Measurements from ENCODE around the gene COL6A2. TPM values are rescaled to one million over a fixed set of nuclear protein-coding genes. Genes with fewer than 3 reads are reported as not detected.

Gene COL6A2
- total RNA-seq, 1 donor from 2014 or later: 34.9 TPM

DNA sequence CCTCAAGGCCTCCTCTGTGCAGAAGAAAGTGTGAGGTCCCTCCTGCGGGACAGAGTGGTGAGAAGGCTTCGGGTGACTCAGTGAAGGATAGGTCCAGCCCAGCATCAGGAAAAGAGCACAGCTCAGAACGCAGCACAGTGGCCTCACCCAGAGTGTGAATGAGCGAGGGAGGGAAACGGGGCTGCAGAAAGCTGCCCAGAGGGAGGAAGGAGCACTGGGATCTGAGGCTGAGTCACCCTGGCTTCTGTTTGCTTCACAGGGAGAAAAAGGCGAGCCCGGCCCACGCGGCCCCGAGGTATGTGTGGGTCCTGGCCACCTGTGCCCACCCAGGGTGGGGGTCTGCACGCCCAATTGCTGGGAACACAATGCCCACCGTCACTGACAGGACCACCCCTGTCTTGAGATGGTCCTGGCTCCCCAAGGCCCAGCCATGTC lies 24.3 kb downstream of the COL6A2 start:
- ATAC-seq: no peak
- peak; percentile 47 for DNase-seq (ENCODE audit: low spot score)

DNA sequence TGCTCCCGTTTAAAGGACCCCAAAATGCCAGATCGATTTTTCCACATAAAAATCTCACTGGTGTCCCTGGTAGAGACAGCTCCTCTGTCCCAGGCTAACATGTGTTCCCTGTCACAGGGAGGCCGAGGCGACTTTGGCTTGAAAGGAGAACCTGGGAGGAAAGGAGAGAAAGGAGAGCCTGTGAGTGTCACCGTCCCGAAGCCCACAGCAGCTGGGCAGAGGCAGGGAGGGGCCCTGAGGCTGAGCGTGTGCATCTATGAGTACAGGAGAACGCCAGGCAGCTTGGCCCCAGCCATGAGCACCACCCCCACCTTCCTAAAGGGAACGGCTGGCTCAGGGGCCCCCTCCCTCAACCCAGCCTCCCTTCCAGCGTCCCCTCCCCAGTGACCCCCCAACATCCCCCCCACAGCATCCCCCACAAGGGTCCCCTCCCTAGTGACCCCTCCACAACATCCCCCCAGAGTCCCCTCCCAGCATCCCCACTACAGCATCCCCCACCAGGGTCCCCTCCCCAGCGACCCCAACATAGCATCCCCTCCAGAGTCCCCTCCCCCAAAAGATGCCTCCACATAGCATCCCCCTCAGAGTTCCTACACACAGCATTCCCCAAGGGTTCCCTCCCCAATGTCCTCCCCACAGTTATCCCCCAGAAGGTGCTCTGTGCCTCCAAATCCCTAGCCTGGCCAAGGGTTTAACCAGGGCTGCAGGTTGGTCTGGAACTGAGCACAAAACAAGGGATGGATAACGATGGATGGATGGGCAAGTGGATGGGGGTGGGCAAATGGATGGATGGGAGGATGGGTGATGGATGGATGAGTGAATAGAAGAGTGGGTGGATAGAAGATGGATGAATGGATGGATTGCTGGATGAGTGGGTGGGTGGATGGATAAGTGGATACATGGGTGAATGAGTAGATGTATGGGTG lies 25.1 kb downstream of the COL6A2 start:
- DNase-seq (ENCODE audit: low spot score): peak; percentile 45
- no peak for ATAC-seq

DNA sequence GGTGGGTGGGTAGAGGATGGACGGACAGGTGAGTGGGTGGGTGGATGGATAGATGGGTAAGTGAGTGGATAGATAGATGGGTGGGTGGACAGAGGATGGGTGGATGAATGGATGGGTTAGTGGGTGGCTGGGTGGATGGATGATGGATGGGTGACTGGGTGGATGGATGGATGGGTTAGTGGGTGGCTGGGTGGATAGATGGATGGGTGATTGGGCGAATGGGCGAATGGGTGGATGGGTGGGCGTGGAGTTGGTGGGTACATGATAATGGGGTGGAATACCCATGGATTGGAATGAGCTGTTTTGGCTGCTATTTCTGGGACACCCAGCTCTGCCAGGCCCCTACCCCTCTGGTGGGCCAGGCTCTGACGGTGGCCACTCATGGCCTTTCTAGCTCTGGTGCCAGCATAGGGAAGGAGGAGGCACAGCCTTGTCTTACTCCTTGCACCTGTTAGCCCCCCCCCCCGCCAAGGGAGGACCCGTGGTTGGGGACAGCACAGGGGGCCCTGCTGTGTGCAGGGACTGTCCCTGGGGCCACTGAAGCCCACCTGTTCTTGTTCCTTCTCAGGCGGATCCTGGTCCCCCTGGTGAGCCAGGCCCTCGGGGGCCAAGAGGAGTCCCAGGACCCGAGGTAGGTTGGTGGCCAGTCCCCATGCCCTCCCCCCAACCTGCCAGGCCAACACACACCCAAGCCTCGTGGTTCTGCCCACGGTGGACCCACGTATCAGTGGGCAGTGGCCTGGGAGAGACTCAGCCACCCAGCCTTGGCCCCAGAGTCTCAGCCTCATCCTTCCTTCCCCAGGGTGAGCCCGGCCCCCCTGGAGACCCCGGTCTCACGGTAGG lies 26.4 kb downstream of the COL6A2 start:
- ATAC-seq (no peak), DNase-seq (ENCODE audit: low spot score) (peak; percentile 56)

DNA sequence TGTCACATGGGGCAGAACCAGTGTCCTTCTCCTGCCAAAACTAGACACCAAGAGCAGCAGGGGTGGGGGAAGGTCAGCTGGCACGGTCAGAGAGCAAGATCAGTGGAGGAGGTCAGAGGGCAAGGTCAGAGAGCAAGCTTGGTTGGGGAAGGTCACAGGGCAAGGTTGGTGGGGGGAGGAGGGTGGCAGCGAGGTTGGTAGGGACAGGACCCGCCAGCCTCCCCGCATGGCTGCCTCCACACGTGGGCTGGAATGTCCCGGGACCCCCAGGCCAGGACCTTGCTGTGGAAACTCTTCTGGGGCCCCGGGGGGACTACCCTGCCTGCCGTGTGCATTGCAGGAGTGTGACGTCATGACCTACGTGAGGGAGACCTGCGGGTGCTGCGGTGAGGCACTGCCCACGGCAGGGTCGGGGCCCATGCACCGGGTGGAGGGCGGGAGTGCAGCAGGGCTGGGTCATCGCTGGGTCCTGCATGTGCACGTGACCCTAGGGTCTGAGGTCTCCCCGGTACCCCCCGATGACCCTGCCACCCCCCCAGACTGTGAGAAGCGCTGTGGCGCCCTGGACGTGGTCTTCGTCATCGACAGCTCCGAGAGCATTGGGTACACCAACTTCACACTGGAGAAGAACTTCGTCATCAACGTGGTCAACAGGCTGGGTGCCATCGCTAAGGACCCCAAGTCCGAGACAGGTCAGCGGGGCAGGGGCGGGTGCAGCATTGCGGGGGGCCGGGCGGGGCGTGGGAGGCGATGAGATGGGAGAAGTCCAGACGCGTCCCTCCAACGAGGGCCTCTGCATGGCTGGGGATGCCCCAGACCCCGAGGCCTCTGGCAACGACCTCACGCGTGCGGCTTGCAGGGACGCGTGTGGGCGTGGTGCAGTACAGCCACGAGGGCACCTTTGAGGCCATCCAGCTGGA lies 27.3 kb downstream of the COL6A2 start:
- peak; percentile 4 for ATAC-seq

DNA sequence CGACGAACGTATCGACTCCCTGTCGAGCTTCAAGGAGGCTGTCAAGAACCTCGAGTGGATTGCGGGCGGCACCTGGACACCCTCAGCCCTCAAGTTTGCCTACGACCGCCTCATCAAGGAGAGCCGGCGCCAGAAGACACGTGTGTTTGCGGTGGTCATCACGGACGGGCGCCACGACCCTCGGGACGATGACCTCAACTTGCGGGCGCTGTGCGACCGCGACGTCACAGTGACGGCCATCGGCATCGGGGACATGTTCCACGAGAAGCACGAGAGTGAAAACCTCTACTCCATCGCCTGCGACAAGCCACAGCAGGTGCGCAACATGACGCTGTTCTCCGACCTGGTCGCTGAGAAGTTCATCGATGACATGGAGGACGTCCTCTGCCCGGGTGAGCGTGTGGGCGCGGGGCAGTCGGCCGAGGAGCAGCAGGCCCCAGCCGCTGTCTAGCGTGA lies 28.0 kb downstream of the COL6A2 start:
- DNase-seq (ENCODE audit: low spot score) (no peak), ATAC-seq (no peak)

More for the DNA sequence above, 27.3 kb downstream of the COL6A2 start:
- DNase-seq (ENCODE audit: low spot score): peak; percentile 55

DNA sequence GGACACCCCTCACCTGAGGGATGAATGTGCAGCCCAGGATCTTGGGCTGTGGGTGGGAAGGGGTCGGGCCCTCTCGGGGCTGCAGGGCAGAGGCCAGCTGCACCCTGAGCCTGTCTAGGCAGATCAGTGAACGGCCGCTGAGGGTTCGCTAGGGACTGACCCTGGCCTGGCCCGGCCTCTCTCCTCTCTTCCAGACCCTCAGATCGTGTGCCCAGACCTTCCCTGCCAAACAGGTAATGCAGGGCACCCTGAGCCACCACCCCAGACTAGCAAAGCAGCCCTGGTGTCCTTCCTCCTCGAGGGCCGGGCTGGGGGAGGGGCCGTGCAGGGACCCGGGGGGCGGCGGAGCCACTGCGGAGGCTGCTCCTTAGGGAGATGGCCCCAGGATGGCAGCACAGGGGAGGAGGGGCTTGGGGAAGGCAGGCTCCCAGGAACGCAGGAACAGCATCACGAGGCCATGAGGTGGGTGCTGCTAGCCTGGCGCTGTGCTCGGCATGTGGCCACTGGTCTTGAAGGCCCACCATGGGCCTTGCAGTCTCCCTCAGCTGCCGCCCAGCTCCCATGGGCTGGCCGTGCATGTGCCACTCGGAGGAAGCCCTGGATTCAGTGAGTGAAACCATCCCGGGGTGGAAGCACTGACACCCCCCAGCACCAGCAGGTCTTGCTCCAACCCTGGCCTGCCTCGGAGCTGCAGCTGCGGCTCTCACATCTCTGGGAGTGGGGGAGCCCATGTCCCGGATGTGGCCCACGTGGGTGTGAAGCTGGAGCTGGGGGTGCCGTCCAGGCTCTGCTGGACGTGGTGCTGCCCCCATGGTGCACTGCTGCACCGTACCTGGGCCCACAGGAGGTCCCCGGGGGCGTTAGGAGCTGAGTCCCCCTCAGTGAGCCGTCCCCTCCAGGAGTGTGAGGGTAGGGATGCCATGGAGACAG lies 28.7 kb downstream of the COL6A2 start:
- DNase-seq (ENCODE audit: low spot score): peak; percentile 60
- peak; percentile 3 for ATAC-seq

DNA sequence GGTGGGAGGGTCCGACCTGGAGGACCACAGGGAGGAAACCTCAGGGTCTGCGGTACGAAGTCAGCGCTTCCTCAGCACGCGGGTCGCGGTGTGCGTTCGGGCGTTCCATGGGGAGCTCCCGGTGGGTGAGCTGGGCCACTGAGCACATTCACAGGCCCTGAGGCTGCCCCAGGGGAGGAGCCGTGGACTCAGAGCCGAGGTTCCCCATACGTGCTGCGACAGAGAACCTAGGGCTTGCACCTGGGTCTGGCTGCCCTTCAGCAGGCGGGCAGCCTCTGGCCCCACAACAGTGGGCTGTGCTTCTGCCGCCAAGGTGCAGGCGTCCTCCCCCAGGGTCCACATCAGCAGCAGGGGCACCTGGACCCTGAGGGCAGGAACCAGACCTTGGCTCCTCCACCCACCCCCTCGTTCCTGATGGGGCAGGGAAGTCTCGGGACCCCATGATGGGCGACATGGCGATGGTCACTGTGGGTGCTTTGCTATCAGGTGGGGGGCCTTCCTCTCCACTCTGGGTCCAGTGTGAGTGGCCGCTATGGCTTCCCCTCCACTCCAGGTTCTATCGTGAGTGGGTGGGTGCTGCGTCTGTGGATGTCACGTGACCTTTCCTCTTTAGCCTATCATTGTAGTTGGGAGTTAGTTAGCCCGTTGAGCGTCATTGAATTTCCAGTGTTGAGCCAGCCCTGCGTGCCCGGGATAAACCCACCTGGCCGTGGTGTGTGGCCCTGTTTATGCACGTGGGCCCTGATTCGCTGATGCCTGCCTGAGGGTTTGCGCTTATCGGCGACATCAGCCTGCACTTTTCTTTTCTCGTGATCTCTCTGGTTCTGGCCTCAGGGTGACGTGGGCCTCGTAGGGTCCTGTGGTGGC lies 29.6 kb downstream of the COL6A2 start:
- DNase-seq (ENCODE audit: low spot score) (peak; percentile 55), ATAC-seq (peak; percentile 6)

DNA sequence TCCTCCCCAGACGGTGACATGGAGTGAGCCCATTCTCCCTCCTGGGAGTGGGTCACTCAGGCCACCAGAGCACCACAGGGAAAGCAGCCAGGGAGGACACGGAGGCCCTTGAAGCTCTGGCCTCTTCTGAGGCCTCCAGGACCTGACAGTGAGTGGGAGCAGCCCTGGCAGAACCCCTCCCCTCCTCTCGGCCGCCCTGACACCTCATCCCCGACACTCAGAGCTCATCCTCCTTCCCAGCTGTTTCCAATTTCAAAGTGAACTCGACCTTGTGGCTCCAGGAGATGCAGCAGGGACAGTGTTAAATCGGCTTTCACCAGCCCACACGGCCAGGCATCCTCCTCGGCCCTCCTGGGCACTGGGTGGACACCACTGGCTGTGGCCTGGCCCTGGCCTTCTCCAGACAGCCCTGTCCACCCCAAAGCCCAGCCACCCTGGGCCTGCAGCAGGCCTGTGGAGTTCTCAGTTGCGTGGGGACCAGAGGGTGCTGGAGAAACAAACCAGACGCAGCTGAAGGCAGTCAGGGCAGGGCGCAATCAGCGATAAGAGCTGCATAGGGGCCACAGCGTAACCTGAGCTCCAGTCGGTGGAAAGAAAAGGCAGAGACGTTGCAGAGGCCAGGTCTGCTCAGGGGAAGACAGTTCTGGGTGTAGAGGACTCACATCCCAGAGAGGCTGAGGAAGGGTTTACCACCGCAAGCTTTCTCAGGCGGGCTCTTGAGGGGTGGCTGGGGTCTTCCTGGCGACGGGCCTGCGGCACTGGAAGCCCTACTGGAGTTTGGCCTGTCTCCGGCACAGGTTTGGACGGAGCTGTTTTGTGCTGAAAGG lies 30.4 kb downstream of the COL6A2 start:
- peak; percentile 4 for ATAC-seq
- peak; percentile 46 for DNase-seq (ENCODE audit: low spot score)

DNA sequence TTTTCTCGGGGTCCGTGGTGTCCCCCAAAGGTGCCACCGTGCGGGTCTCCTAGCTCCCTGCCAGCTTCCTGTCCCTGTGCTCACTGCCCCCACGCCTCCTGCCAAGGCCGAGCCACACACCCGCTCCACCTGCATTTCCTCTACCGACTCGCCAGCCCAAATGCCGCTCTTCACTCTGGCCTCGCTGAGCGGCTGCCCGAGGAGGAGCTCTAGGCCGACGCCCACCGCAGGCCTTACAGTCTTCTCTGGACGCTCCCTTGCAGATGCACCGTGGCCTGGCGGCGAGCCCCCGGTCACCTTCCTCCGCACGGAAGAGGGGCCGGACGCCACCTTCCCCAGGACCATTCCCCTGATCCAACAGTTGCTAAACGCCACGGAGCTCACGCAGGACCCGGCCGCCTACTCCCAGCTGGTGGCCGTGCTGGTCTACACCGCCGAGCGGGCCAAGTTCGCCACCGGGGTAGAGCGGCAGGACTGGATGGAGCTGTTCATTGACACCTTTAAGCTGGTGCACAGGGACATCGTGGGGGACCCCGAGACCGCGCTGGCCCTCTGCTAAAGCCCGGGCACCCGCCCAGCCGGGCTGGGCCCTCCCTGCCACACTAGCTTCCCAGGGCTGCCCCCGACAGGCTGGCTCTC lies 31.1 kb downstream of the COL6A2 start:
- ATAC-seq (peak; percentile 1), DNase-seq (ENCODE audit: low spot score) (peak; percentile 58)

DNA sequence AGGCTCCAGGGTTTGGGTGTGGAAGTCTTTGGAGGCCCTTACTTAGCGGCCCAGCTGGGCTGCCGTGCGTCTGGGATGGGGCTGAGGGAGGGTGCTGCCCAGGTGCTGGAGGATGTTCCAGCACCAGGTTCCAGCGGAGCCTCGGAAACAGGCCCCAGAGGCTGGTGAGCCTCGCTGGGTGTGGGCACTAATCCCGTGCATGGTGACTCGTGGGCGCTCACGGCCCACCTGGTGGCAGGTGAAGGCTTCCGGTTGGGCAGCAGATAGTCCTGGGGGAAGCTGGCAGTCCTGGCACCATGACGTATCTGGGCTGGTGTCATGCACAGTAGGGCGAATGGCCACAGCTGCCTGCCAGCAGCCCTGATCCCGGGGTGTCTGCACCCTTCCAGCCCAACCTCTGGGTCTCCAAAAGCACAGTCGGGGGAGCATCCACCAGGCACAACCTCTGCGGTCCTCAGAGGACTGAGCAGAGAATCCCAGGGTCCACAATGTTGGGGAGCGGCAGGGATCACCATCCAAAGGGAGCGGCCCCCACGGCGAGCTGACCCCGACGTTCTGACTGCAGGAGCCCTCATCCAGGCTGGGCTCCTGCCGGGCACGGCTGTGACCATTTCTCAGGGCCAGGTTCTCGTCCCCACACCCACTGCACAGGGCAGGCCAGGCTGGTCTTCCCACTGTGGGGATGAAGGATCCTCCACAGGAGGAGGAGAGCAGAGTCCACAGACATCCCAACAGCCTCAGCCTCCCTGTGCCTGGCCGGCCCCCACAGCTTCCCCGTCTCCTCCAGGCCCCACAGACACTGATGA lies 32.1 kb downstream of the COL6A2 start:
- ATAC-seq (no peak), DNase-seq (ENCODE audit: low spot score) (peak; percentile 52)

DNA sequence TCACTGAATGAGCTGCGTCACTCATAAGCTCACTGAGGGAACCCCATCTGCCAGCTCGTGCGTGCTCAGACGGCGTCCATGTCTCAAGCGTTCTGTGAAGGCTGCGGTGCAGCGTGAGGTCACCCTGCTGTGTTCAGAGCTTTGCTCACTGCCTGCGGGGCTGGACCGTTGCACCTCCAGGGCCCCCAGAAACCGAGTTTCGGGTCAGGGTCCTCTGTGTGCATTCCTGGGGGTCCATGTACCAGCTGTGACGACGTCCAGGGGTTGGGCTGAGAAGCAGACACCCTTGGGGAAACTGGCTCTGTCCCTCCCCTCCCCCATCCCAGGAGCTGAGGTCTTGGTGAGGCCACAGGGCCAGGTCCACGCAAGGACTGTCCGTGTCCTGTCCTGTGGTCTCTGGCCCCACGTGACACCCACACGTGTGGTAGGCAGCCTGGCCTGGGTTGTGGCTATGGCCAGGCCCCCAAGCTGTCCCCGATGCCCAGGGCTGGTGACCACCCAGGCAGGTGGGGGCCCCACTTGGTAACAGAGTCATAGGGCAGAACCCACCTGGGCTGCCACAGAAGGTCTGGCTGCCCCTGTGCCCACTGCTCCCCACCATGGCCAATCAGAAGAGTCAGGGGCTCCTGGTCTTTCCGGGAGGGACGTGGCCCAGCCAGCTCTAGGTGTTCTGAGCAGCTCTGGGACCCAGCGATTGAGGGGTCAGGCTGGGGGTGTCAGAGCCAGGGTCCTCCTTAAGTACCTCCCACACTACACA lies 33.1 kb downstream of the COL6A2 start:
- DNase-seq (ENCODE audit: low spot score) (no peak), ATAC-seq (no peak)

DNA sequence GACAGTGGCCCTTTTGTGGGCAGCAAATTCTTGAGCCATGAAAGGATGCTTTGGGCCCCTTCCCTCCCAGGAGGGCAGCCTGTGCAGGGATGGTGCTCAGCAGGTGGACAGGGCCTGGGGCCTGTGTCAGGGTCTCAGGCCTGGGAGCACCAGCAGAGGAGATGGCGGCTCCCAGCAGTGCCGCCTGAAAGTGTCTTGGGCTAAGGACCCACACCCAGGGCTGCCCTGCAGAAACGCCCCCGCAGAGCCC lies 33.6 kb downstream of the COL6A2 start:
- ATAC-seq: no peak
- DNase-seq (ENCODE audit: low spot score): no peak

DNA sequence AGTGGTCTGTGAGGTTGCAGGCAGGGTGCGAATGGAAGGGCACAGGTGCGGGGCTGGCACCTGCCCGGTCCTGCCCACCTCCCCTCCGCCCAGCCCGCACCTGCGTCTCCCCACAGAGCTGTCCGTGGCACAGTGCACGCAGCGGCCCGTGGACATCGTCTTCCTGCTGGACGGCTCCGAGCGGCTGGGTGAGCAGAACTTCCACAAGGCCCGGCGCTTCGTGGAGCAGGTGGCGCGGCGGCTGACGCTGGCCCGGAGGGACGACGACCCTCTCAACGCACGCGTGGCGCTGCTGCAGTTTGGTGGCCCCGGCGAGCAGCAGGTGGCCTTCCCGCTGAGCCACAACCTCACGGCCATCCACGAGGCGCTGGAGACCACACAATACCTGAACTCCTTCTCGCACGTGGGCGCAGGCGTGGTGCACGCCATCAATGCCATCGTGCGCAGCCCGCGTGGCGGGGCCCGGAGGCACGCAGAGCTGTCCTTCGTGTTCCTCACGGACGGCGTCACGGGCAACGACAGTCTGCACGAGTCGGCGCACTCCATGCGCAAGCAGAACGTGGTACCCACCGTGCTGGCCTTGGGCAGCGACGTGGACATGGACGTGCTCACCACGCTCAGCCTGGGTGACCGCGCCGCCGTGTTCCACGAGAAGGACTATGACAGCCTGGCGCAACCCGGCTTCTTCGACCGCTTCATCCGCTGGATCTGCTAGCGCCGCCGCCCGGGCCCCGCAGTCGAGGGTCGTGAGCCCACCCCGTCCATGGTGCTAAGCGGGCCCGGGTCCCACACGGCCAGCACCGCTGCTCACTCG lies 34.1 kb downstream of the COL6A2 start:
- DNase-seq (ENCODE audit: low spot score): no peak
- ATAC-seq: no peak

DNA sequence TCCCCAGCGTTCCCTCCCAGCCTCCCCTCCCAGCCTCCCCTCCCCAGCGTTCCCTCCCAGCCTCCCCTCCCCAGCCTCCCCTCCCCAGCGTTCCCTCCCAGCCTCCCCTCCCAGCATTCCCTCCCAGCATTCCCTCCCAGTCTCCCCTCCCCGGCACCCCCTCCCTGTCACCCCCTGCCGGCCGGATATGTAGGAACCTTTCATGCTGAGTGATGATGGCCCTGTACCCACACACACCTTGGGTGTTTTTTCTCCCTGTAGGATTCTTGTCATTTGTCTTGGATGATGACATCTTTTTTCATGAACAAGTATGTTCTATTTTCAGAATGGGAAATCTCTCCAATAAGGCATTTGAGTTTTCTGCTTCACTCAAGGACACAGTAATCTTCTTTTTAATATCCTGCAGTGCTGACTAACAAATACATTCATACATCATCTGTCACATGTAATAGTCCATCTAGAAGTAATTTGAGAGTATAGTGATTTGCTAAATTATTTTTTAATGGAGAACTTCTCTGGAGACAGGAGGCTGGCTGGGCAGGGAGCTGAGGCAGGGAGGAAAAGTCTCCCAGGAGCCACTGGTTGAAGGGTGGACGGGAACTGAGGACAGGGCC lies 38.0 kb downstream of the COL6A2 start:
- ATAC-seq: no peak
- DNase-seq (ENCODE audit: low spot score): no peak
